Breast epithelium (tissue), 3 donors: ENCODE data around the gene C1orf159.

Source experiments
- CTCF ChIP-seq, 3 donors: fragments of 450-650 bp; IDR thresholded peaks; one replicate each; pipeline ENCODE4 v1.5.1; 2016 to 2017; ENCODE audit warnings: antibody characterized with exemption in 3 of 3, mild to moderate bottlenecking in 3 of 3, moderate library complexity in 3 of 3
- POLR2A ChIP-seq: fragments of 450-650 bp; IDR thresholded peaks from one replicate; pipeline ENCODE4 v1.6.1; 2016; ENCODE audit warnings: antibody characterized with exemption, mild to moderate bottlenecking, moderate library complexity
- POLR2AphosphoS5 ChIP-seq, 3 donors: sonication (generic); formaldehyde crosslinking; IDR thresholded peaks; one replicate each; pipeline ENCODE4 v1.6.1; 2017; ENCODE audit warnings: antibody characterized with exemption in 3 of 3

GRCh38 chr1:1157914-1158710, 42.2 kb upstream of the C1orf159 start:
- TF ChIP-seq CTCF (IDR thresholded peaks at IDR 0.05) (no peak), POLR2A (no peak), POLR2AphosphoS5 (IDR thresholded peaks at IDR 0.05) (no peak)
